NCI-H460 (cell line): ENCODE measurements around the gene ADGRL4. TPM values are rescaled to one million over a fixed set of nuclear protein-coding genes. Genes with fewer than 3 reads are reported as not detected.
"Not testable (repeated sequence)": the region's sequence is repeated elsewhere in the genome, so short reads cannot be mapped to it uniquely, and the experiment has no call there.

Experiments
- DNase-seq: peaks from one replicate; pipeline ENCODE4 v3.0.0-alpha.2; 2016; ENCODE audit warnings: low read depth; ENCODE audit errors: extremely low read depth
- polyA plus RNA-seq: library from polyadenylated mRNA; depleted of rRNA; stranded (reverse); fragments of >200 nt; gene quantifications from 2 replicates; pipeline ENCODE4 v1.2.3, GENCODE V29; 2014; cell fraction: nucleus; rRNA removed
- total RNA-seq: library from RNA; depleted of rRNA; stranded (reverse); fragments of >200 nt; shearing (Covaris generic); gene quantifications from 2 replicates; pipeline ENCODE4 v1.2.3, GENCODE V29; 2014; rRNA removed

ADGRL4 gene
- total RNA-seq, result 0.05 and 0.09 TPM in 2 replicates
- polyA plus RNA-seq, result 0.06 TPM in 1 of 2 replicates, not detected in the other

DNA sequence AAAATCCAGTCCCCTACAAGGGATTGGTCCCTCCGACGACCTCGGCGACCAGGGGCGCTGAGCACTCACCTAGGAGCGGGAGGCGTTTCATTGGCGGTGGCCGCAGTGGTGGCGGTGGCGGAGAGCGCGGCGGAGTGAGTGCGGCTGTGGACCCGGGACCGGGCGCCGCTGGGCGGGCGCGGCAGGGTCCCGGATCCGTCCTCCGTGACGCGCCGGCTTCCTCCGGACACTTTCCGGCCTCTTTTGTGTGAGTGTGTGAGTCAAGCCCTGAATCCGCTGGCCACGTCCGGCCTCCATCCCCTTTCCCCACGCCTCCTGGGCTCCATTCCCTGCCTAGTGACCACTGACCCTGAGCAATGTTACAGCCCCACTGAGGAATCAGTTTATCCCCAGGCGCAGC, at the start of gene ADGRL4:
Gene ADGRL4 (minus strand): TSS at position 167 of the 400 bp plus-strand sequence. CDS start 76 bp downstream, at position 91.
- DNase-seq, result no peak

DNA sequence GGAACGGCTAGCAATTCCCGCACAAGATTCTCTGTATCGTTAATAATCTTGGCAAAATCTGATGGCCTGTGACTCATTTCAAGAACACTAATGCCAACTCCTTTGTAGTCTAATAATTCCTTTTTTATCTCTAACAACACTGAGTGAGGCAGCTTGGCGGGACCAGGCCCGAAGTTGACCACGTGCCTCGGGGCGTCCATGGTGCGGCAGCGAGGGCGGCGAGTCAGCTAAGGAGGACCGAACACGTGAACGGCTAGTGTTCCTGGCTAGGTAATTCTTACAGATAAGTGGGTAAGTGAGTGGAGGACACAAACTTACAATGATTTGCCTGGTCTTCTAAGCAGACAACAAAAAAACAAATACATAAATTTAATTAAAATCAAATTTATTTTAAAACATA, 49.3 kb upstream of the ADGRL4 start:
- DNase-seq, result no peak

DNA sequence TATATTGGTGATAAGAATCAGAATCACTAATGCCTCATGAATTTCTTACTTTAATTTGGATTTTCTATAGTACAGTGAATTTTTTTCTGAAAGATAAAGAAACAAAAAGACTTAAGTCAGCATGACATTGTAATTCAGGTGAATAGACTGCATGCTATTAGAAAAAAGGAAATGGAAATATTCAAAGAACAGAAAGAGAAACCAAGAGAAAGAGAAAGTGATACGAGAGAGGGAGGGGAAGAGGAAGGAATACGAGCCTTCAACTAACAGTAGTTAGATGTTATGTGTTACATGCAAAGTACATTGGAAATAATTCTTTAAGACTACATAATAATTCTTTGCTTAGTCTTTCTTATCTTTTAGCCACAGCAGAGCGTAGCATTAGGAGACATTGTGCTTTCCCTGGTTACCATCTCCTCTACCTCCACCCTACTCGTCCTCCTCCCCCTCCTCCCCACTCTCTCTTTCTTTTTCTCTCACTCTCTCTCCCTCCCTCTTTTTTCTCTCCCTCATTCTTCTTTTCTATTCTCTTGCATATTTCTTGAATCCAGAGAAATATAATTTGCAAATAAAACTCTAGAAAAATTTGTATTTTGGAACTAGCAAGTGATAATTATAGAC, 46.4 kb upstream of the ADGRL4 start:
- no peak for DNase-seq

DNA sequence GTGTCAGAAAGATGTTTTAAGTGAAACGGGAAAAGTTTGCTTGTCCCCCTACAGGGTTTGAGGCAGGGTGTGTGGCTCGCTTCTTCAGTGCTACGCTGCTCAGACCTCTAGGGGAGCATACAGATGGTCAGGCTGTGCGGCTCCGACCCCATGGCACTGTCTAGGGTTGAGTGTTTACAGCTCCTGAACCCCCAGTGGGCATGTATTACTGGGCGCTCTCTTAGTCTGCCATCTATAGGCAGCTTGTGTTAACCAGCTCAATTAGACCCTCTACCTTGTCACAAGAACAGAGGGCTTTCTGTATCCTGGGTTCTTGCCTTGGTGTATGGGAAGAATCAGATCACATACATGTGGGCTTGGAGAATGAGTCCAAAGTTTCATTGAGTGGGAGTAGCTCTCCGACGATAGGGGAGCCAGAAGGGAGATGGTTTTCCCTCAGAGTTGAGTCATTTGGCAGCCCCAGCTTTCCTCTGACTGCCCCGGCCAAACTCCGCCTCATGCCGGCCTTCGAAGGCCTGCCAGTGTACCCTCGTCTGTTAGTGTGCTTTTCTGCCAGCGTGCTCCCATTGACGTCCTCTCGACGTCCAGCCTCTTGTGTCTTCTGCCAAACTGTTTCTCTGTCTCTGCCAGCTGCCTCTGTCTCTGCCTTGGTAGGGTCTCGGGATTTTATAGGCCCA, 38.6 kb upstream of the ADGRL4 start:
- peak; percentile 80 for DNase-seq

DNA sequence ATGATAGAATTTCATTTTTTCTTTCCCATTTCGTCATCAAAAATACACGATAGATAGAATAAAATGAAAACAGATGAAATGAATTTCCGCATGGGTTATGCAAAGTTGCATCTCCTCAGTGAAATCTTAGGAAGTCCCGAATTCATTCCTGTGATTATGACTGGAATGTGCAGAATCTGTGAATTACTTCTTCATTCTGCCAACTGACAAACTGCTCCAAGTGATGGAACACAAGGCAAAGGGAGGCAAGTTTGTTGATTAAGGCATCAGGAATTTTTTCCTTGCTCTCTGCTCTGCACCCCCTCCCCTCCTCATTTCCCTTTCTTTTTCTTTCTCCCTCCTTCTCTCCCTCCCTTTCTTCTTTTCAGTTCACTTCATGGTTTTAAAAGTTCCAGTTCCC, 37.0 kb upstream of the ADGRL4 start:
- DNase-seq, result peak; percentile 67

DNA sequence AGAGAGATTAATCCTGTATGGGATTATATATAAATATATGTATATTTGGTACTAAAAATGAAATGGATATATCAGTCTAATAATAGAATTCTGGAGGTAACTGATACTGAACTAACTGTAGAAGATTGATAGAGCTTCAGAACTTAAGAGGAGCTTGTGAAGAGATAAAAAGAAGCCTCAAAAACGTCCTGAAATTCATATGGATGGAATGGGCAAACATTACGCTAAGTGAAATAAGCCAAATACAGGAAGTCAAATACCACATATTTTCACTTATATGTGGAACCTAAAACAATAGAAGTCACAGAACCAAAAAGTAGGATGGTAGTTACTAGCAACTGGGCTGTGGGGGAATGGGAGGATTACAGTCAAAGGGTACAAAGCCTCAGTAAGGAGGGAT, 36.0 kb upstream of the ADGRL4 start:
- DNase-seq, result no peak

DNA sequence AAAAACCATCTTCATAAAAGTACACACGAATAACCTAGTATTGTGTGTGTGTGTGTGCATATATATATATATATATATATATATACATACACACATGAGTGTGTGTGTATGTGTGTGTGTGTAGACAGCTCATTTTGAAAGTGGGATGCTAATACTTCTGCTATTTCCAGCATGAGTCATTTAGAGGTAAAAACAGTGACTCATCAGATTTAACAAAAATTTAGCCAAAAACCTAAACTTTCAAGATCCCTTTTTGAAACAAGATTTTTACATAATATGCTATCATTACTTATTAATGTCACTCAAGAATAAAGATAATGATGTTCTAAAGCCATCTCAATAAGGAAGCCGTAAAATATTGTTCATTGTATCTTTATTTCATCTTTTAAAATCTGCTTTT, 35.6 kb upstream of the ADGRL4 start:
- no peak for DNase-seq

DNA sequence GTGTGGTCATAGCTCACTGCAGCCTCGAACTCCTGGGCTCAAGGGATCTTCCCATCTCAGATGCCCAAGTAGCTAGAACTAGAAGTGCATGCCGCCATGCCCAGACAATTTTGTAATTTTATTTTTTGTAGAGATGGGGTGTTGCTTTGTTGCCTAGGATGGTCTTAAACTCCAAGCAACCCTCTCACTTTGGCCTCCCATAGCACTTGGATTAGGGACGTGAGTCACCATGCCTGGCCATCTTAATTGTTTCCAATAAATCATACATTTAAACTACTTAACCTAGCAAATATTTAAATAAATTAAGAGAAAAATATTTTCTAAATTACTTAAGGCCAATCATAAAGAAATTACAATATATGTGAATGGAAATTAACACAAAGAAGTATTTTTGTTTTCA, 35.1 kb upstream of the ADGRL4 start:
- no peak for DNase-seq

DNA sequence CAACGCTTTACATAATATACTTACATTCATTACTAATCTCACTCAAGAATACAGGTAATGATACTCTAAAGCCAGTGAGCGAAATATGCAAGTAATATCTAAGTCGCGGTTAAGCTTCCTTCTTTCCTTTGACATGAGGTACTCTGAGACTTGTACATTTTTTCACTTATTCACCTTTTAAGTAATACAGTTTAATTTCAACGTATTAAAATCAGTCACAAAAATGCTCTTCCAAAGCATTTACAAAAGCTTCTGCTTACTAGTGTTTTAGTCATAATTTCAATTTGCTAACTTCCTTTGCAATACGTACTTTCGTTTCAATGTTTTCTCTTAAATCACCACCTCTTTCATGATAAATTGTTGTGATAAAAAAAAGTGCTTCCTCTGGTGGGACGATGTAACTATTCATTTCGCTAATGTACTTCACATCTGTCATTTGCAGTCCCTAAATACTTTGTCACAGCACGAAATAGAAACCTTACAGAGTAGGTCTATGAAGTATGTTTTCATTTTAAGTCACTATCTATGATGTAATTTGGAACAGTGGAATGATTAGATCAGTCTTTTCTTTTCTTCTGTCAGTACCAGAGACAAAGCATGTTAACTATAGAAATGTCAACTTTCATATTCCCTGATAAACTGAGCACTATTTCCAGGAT, 34.0 kb upstream of the ADGRL4 start:
- DNase-seq, result no peak

DNA sequence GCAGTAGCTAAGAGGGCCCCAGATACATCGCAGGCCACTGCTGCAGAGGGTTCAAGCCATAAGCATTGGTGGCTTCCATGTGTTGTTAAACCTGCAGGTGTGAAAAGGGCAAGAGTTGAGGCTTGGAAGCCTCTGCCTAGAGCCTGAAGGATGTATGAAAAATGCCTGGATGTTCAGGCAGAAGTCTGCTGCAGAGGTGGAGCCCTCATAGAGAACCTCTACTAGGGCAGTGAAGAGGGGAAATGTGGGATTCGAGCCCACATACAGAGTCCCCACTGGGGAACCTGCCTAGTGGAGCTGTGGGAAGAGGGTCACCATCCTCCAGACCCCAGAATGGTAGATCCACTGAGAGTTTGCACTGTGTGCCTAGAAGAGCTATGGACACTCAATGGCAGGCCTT, 30.6 kb upstream of the ADGRL4 start:
- no peak for DNase-seq

DNA sequence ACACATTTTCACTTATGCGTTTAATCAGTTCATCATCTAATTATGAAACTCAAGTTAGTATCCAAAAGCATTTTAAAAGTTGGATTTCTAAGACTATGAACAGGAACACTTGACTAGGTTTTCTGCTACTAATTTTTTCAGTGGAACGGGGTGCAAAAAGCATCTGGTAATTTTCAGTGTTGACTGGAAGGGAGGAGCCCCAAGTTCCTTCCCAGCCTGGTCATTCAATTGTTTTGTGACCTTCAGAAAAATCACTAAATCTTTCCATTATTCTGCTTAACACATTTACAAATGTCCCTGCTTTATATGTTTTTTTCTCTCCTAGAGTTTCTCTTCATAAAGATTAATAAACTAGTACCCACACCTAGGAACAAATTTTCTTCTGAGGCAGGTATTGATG, 6.0 kb upstream of the ADGRL4 start:
- DNase-seq, result no peak

DNA sequence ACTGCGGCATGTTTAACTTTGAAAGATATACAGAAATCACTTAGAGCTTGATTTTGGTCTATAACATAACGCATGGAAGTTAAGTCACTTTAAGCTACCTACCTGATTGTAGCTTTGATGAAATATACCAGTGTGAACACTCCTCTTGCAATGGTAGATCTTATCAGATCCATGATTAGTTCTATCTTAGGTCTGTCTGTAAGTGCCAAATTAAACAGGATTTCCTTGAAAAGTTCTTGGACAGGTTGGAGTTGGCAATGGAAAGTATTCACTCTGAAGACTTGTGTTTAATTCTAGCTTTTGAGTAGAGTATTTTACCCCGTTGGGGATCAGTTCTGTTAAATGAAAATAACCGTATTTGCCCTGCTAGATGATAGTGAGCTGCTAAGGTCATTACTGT, 4.1 kb upstream of the ADGRL4 start:
- DNase-seq, result no peak

DNA sequence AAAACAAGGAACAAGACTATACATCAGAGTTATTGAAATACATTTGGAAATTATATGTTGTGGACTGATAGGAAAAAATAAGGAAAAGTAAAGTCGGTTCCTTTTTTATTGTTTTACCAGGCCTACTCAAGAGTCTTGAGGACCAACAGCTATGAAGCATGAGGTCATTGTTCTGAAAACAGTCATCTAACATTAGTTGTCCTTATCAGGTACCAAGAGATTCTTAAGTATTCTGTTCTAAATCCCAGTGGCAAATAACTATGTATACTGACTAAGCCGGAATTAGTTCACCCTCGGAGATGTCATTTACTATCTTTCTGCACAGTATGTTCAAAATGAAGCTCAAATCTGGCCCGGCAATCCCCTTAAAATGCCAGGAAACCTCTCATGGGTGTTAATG, 585 bp downstream of the ADGRL4 start:
- DNase-seq, result no peak

DNA sequence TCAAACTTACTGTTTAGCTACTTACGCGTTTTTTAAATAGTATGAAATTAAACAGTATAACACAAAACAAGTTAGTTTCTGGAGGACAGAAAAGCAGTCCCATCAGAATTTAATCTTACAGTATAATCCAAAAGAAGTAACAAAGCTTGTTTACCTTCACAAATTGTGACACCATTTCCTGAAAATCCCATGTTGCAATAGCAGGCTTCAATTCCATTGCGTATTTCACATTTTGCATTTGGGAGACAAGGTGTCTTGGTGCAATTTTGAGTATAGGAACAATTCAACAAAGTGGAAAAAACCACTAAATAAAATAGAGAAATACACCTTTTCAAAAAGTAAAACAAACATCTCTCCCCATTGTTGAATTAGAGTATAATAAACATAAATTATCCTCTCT, 1.6 kb downstream of the ADGRL4 start:
- DNase-seq, result no peak

DNA sequence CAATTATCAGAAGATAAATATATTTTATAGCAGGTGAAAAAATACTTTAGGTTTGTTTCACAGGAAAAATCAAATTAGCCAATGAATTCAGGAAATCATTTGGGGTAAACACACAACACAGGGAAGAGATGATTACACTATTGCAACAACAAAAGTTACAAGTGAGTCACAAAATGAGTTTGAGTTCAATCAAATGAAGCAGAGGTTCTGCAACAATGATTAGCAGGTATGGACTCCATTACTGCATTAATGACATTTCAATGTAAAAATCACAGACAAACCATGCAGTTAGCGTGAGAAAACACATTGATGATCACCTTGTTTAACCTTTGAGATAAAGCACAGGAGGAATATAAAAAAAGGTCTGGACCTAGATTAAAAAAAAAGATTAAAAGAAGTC, 9.7 kb downstream of the ADGRL4 start:
- DNase-seq, result no peak

DNA sequence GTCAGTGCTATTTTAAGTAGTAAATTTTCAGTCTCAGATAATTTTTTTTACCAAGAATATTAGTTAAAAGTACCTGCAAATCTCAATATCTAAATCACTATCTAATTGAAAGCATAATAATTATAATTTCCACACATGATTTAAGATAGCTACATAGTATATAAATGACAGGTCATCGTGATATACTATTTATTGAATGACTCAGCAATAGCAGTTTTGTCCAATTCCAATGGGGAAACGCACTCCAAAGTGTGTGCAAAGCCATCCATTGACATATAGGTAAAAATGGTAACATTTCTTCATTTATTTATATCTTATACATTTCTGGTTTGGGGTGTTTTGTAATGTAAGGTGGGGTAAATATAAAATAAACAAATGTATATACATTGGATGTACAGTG, 19.5 kb downstream of the ADGRL4 start:
- DNase-seq, result peak; percentile 1

DNA sequence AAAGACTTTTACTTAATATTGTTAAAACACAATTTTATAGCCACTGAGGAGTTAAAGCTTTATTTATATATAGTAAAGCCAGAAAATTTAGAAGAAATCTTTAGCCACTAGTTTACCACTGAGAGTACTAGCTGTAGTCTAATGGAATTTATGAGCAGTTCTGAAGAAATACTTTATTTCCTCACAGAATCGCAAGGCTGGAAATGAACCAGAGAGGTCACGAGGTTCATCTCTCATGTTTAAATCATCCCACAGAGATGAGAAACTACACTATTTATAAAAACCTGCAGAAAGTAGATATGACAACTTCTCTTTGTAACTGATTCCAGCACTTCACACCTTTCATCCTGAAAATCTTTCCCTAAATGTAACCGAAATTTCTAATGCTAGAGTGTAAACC, 26.0 kb downstream of the ADGRL4 start:
- no peak for DNase-seq

DNA sequence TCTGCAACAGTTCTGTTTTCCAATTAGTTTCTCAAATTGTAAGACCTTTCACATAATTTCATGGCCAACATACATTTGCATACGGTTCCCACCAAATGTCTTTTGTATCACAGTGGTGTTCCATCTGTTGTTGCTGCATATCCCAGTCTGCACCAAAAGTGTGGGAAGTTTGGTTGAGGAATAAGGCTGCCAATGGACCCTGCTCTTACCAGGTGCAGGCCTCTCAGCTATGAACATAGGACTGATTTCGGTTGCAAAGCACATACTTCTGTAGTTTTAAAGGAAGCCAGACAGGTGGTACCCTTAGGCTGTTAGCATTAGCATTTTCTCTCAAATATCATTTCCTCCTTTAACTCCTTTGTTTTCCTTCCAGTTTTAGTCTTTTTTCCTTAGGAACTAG, 33.8 kb downstream of the ADGRL4 start:
- no peak for DNase-seq

DNA sequence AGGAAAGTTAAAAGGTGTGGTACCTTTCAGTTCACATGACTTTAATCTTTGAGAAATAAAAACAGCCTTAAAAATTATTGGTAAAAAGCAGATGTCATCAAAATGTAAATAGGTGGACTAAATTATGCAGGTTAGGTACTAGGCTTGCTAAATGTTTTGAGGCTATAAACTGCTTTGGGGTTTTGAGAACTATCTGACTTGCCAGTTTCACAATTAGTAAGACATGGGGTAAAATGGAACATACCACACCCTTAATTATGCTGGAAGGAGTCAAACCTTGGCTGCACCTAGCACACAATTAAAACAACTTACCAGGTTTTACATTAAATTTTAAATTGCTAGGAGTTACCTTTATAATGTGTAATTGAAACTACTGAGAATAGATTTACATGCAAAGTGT, 39.4 kb downstream of the ADGRL4 start:
- DNase-seq, result not testable (repeated sequence)

DNA sequence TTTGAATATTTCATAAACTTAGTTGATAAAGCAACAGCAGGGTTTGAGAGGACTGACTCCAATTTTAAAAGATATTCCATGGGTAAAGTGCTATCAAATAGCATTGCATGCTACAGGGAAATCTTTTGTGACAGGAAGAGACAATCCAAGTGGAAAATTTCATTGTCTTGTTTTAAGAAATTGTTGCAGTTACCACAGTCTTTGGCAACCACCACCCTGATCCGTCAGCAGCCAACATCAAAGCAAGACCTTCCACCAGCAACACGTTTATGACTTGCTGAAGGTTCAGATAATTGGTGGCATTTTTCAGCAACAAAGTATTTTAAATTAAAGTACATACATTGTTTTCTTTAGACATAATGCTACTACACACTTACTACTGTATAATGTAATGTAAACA, 47.8 kb downstream of the ADGRL4 start:
- DNase-seq, result no peak

DNA sequence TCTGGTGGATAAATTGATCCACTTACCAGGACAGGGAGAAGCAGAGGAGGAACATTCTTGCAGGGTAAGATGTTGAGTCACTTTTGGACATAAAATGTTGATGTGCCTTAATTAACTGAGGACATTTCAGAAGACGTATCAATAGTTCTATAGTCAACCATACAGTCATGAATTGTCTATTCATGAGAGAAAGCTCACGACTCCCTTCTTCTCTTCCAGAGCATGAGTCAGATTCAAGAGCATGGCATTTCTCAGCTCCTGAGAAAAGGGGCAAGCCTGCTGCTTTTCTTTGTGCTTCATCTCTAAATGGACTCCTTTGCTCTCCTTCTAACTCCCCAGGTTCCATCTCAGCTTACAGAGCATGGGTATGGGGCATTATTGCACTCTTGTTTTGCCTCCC, 55.7 kb downstream of the ADGRL4 start:
- no peak for DNase-seq

DNA sequence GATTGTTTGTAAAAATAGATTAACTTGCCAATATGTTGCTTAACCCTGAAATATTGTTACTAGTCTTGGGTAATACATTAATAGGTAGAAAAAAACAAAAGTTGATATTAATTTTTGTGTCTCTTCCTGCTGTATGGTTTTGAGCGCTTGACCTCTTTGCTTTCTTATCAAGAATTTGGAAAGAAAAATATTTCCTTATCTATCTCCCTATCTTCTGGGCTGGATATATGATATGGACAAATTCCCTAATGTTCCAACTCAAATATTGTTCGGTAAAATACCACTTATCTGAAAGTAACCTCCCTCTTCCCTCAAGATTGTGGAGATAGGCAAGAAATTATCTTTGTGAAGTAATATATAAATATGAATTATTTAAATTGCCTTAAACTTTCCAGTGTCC, 57.3 kb downstream of the ADGRL4 start:
- no peak for DNase-seq
